HG03460 (cell line): ENCODE measurements around the gene CACNA1G.

Experiments used
- ATAC-seq: cut with Tn5 transposase; IDR thresholded peaks from one replicate; pipeline ENCODE4 v1.9.1; 2021; ENCODE audit not compliant: unreplicated experiment

Gene CACNA1G

GRCh38 chr17:50665838-50666237, 105.3 kb downstream of the CACNA1G start:
- ATAC-seq, result no peak

- no peak for ATAC-seq
Observed at GRCh38 chr17:50666316-50666715, 105.8 kb downstream of the CACNA1G start.

GRCh38 chr17:50667259-50668024, 106.9 kb downstream of the CACNA1G start:
- no peak for ATAC-seq

- ATAC-seq, result no peak
Observed at GRCh38 chr17:50668025-50668837, 107.7 kb downstream of the CACNA1G start.

- ATAC-seq, result no peak
Observed at GRCh38 chr17:50668838-50669581, 108.5 kb downstream of the CACNA1G start.

GRCh38 chr17:50672071-50672470, 111.6 kb downstream of the CACNA1G start:
- ATAC-seq, result no peak

GRCh38 chr17:50672831-50673551, 112.5 kb downstream of the CACNA1G start:
- no peak for ATAC-seq

GRCh38 chr17:50675190-50675589, 114.7 kb downstream of the CACNA1G start:
- ATAC-seq, result no peak

- no peak for ATAC-seq
Observed at GRCh38 chr17:50675627-50676026, 115.1 kb downstream of the CACNA1G start.

- no peak for ATAC-seq
Observed at GRCh38 chr17:50676065-50676975, 115.8 kb downstream of the CACNA1G start.
